ENCODE results near the gene LAD1. TPM values are rescaled to one million over a fixed set of nuclear protein-coding genes. Genes with fewer than 3 reads are reported as not detected.

Gene LAD1
- total RNA-seq, 1 experiment from 2014 or later, result 30.1 TPM

- Histone ChIP-seq H3K23ac (ENCODE audit: insufficient read length, low read depth, low read length) (no peak overlapping the region), H2AFZ (ENCODE audit: low read length) (no peak overlapping the region), H3K4me2 (ENCODE audit: insufficient read depth, insufficient read length, low read length) (no peak overlapping the region), H3K4me1 (ENCODE audit: insufficient read depth, low read length) (no peaks in the 10 kb centered on the region), H2BK15ac (ENCODE audit: low read depth, low read length) (no peak overlapping the region), H3K56ac (ENCODE audit: insufficient read length, low read depth, low read length) (no peak overlapping the region), H2AK5ac (ENCODE audit: insufficient read length, low read length) (no peak overlapping the region), H4K20me1 (ENCODE audit: control insufficient read depth, insufficient read depth, insufficient read length) (no peaks in the 10 kb centered on the region), H3K18ac (ENCODE audit: insufficient read length, low read depth, low read length) (no peak overlapping the region), H2BK5ac (ENCODE audit: insufficient read length, low read length) (no peak overlapping the region), H3K4ac (ENCODE audit: low read depth, low read length) (no peak overlapping the region), H3K9ac (ENCODE audit: extremely low read depth, insufficient read length, low read length) (no peak overlapping the region), H3T11ph (ENCODE audit: low read length) (no peak overlapping the region), H3K23me2 (ENCODE audit: insufficient read length, low read depth, low read length, poor library complexity, severe bottlenecking) (peaks cover 16% of the 10 kb centered on the region), H4K91ac (ENCODE audit: insufficient read length, low read depth, low read length) (no peak overlapping the region), H2BK120ac (ENCODE audit: low read depth, low read length, poor library complexity, severe bottlenecking) (no peak overlapping the region), H3K79me2 (ENCODE audit: insufficient read depth, low read length) (no peaks in the 10 kb centered on the region), H3K79me1 (ENCODE audit: insufficient read depth, low read depth, low read length, poor library complexity, severe bottlenecking) (no peaks in the 10 kb centered on the region), H3K27me3 (ENCODE audit: insufficient read depth, low read length) (peaks cover 5% of the 10 kb centered on the region; the same call in 1 of the 2 replicates), H3K27ac (ENCODE audit: insufficient read length, low read depth, low read length) (no peak overlapping the region), H2BK20ac (ENCODE audit: low read depth, low read length, poor library complexity, severe bottlenecking) (no peak overlapping the region), H4K8ac (replicated peaks; ENCODE audit: insufficient read length, low read depth, low read length) (no peak overlapping the region), H3K9me3 (ENCODE audit: control insufficient read depth, low read depth, low read length) (no peaks in the 10 kb centered on the region), H3K14ac (ENCODE audit: insufficient read depth, low read length) (no peak overlapping the region), H4K5ac (ENCODE audit: insufficient read length, low read depth, low read length) (no peak overlapping the region), H2BK12ac (ENCODE audit: insufficient read length, low read depth, low read length) (no peak overlapping the region)
- Mint-ChIP-seq H3K9me3 (no peaks in the 10 kb centered on the region; a peak in 1 of 5 replicates), H3K4me3 (peak overlapping the region; percentile 71; a peak in 3 of 5 replicates), H3K27ac (no peak overlapping the region), H3K4me1 (peaks cover 45 to 51% of the 10 kb centered on the region in 2 experiments), H3K27me3 (ENCODE audit: low read depth) (peaks cover 22% of the 10 kb centered on the region), H3K36me3 (ENCODE audit: insufficient read depth in 1 of 3, low read depth in 3 of 3) (peaks cover 0 to 3% (median 0%) of the 10 kb centered on the region in 3 experiments; a peak in 2 of 7 replicates)
- TF ChIP-seq, protein P1, sequence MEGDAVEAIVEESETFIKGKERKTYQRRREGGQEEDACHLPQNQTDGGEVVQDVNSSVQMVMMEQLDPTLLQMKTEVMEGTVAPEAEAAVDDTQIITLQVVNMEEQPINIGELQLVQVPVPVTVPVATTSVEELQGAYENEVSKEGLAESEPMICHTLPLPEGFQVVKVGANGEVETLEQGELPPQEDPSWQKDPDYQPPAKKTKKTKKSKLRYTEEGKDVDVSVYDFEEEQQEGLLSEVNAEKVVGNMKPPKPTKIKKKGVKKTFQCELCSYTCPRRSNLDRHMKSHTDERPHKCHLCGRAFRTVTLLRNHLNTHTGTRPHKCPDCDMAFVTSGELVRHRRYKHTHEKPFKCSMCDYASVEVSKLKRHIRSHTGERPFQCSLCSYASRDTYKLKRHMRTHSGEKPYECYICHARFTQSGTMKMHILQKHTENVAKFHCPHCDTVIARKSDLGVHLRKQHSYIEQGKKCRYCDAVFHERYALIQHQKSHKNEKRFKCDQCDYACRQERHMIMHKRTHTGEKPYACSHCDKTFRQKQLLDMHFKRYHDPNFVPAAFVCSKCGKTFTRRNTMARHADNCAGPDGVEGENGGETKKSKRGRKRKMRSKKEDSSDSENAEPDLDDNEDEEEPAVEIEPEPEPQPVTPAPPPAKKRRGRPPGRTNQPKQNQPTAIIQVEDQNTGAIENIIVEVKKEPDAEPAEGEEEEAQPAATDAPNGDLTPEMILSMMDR (conservative IDR thresholded peaks at IDR 0.05), result no peak
- no CpG with 5 or more reads among the region's 2 CpGs for WGBS (ENCODE audit: extremely low coverage, insufficient read length, low lambda C conversion rate)
- DNase-seq, result no peak
Observed at GRCh38 chr1:201397675-201398074, 1.4 kb downstream of the LAD1 start.
